Smooth muscle cell of the brain vasculature (primary cell): ENCODE measurements around the gene GXYLT1.
A peak's percentile ranks its signal among the peaks of the same experiment; 100 is the strongest.
"Not testable (repeated sequence)": the region's sequence is repeated elsewhere in the genome, so short reads cannot be mapped to it uniquely, and the experiment has no call there.

Experiments used
- DNase-seq: peaks from one replicate; pipeline ENCODE4 v3.0.0-alpha.2; 2012; ENCODE audit warnings: low read depth, low spot score

The GXYLT1 gene

DNA sequence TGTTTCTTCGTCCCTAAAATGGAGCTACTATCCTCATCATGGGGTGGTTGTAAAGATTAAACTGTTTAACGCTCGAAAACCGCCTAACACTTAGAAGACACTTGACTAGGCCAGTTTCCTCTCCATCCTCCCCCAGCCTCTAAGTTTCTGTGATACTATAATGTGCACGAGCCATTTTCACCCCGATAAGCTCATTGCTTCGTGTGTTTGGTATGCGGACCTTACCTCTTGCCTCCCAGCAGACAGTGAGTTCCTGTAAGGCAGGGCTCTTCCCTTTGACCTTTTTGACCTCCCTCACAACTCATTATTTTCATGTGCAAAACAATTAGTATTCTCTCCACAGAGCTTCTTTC is 499 bp upstream of the GXYLT1 start:
- no peak for DNase-seq

DNA sequence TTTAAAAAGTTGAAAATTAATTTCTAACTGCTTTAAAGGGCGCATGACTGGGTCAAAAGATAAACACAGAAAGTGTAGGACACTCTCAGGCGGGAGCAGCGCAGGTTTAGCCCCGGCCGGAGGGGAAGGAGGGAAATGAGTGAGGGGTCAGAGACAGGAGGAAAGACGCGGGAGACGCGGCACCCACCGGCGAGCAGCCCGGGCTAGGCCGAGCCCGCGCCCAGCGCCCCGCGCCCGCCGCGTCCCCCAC is 591 bp downstream of the GXYLT1 start:
- no peak for DNase-seq

DNA sequence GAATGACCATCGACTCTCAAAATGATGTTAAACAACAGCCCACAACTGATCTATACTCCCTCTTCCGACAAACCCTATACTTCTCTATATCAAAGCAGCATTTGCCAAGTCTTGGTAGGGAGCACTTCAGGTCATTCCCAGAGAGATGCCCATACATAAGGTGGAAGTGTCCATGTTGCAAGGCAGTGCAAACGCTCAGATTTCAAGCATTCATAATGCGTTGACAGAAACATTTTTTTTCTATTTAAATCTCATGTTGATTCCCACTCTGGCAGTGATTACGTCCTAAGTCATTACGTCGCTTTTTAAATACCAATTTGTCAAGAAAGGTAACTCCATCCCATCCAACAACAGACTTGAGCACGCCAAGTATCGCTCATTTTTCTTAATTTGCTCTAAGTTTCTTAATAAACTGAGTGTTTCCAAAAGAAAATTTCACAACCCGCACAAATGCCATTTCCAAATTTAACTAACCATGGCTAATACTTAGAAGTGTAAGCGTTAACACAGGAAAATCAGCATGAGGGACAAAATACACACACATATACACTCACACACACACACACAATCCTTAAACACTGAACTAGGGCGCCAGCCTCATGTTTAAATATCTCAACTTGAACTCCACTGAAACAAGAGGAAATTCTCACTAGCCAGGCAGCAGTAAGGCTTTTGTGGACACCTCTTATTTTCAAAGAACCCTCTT is 1.1 kb downstream of the GXYLT1 start:
- DNase-seq, result no peak

DNA sequence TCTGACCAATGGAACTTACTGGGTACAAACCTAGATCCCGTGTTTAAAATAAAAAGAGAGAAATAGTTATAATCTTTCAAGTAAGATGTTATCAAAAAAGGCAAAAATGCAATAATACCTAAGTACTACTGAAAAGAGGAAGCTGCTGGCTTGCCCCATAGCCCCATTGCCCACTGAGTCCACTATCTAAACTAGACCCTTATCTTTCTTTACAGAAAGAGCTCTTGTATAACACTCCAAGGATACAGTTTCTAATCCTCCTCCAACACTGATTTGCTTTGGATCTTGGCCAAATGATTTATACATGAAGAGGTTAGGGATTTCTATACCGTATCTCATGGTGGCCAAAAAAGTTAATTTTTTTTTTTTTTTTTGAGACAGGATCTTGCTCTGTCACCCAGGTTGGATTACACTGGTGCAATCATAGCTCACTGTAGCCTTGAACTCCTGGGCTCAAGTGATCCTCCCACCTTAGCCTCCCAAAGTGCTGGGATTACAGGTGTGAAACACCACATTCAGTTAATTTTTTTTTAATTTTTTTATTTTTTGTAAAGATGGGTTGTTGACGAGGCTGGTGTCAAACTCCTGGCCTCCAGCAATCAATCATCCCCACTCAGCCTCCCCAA is 2.6 kb downstream of the GXYLT1 start:
- no peak for DNase-seq

DNA sequence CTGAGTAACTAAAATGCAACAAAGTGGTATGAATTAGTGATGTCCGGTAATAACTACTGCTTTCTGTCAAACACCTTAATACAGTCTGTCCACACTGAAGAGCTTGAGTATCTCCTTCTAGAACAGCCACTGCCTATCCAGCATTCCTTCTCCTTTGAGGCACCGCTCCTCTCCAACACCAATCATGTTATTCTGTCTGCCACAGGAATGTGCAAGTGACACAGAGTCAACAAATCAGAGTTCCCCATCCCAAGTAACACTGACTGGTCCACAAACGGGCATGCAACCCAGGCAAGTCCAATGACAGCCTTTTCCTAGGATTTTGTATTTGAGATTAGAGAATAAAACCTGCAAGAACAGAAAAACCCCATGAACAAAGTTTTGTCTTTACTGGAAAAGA is 3.8 kb downstream of the GXYLT1 start:
- DNase-seq, result no peak

DNA sequence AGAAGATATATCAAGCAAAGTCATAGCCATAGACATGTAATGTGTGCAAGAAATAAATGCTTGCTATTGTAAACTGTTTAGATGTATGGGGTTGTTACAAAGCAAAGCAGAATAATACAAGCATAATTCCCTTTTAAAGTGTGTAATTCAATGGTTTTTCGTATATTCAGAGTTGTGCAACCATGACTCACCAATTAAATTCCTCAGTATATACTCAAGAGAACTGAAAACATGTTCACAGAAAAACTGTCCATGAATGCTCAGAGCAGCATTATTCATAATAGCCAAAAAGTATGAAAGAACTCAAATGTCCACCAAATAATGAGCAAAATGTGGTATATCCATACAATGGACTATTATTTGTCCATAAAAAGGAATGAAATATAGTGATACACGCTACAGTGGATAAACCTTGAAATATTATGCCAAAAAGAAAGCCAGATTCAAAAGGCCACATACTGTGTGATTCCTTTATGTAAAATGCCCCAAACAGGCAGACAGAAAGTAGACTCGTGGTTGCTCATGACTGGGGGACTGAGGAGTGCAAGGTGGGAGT is 9.3 kb downstream of the GXYLT1 start:
- DNase-seq, result no peak

DNA sequence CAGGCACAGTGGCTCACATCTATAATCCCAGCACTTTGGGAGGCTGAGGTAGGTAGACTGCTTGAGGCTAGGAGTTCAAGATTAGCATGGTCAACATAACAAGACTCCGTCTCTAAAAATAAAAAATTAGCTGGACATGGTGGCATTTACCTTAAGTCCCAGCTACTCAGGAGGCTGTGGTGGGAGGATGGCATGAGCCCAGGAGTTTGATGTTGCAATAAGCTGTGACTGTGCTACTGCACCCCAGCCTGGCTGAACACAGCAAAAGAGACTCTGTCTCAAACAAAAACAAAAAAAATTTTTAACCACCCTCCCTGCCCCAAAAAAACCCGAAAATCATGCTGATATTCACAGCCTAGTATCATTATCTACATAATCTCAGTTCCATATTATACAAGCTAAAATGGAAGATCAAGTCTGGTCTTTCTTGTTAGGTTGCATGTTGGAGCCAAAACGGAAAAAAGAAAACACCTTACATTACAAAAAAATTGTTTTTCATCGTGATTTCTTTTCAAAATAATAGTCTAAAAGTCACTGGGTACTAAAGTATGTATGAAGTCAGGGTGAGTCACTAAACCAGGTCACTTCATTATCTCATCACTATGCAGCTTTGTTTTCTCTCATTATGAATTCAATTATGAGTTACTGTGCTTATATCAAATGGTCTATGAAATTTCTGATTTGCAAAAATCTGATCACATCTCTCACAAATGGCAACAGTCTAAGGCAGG is 13.8 kb downstream of the GXYLT1 start:
- DNase-seq, result no peak

DNA sequence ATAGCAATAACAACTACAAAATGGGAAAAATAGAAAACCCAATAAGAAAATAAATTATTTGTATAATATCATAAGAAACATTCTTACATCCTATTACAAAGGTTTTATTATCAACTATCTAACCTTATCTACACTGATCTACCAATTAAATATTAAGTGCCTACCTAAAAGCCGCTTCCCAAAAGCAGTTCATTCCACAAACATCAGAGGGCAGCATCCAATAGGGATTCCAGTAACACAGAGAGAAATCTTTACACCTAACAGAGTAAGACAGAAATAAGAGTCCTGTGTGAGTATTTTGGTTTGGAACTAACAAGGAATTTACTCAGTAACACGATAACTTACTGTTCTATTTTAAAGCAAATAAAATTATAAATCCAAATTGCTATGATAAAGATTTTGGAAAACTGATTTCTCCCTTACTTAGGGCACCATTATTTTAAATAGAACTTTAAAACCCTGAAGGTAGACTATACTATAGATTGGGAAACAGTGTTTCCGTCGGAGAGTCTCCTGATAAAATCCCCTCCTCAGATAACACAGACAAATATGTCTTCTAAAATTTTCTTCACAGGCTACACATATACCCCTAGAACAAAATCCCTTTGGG is 15.0 kb downstream of the GXYLT1 start:
- DNase-seq, result peak; percentile 55

DNA sequence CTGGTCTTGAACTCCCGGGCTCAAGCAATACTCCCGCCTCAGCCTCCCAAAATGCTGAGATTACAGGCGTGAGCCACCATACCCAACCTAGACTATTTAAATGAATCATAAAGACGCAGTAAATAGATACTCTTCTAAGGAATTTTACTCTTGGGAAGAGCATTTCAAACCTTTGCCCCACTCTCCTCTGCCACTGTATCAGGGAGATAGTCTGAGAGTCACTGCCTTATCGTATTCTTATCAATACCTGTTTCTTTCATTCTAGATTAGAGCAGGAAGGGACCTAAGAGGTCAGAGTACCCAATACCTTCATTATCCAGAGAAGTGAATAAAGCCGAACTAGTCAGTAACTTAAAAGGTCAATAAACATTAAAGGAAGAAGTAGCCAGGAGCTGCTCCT is 15.8 kb downstream of the GXYLT1 start:
- no peak for DNase-seq

DNA sequence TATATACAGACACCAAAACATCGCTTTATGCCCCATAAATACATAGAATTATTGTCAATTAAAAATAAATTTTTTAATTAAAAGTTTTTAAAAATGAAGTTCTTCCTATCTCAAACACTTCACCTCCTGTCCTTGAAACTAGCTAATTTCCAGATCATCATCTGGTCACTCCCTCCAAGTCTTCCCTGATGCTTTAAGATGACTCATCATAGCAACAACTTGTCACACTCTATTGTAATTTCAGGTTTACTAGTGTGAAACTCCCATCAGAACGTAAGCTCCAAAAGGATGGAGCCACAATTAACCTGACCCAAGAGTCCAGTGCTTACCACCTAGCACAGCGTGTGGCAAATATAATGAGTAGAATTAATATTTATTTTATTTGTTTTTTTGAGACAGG is 16.3 kb downstream of the GXYLT1 start:
- no peak for DNase-seq

DNA sequence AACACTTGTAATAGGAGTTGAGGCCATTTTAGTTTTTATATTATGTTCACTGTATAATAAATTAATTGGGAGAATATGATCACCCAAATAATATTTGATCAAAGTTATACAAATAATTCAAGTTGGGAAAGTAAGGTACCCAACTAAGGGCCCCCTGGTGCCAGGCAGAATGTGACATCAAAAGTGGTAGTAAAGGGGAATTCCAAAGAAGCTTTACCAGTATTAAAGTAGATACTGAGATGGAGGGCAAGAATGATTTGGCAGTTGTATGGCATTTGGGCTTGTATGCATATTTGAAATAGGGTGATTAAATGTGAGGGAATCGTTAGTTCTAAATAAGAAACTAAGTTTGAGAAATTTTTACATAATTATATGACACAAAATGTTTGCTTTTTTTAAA is 17.7 kb downstream of the GXYLT1 start:
- no peak for DNase-seq

DNA sequence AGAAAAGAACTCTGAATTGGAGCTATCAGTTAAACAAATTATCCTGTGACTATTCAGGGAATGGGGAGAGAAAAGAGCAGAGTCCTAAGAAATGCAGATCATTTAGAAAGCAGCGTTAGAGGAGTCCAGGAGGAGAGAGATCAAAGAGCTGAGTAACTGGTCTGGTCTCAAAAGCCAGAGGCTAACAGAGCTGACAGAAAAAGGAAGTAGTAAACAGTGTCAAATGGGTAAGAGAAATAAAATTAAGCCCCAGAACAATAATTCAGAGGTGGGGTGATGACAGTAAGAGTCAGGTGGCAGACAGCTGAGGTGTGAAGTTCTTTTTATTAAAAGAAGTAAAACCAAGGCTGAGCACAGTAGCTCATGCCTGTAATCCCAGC is 19.3 kb downstream of the GXYLT1 start:
- DNase-seq, result no peak

DNA sequence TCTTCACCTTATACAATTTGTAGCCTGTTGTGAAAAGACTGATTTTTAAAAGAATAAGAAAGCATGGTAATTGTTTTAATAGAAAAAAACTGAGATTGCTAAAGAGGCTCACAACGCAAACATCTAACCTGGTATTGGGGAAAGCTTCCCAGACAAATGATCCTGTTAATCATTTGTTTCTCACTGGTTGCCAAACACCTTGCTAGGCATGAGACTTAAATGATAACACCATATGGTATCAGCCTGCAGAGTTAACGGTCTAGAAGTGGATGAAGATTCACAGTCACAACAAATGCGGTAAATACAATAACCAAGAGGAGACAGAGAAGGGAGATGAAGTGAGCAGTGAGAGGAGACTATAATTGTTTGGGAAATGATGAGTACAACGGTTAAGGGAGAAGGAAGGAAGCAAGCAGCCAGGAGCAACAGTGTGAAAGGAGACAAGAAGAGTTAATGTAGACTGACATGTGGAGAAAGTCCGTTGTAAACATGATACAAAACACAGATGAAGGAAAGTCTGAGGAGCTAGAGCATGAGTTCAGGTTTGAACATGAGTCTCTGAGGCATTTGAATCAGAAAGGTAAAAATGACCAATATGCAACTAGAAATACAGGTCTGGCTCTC is 19.8 kb downstream of the GXYLT1 start:
- DNase-seq, result no peak

DNA sequence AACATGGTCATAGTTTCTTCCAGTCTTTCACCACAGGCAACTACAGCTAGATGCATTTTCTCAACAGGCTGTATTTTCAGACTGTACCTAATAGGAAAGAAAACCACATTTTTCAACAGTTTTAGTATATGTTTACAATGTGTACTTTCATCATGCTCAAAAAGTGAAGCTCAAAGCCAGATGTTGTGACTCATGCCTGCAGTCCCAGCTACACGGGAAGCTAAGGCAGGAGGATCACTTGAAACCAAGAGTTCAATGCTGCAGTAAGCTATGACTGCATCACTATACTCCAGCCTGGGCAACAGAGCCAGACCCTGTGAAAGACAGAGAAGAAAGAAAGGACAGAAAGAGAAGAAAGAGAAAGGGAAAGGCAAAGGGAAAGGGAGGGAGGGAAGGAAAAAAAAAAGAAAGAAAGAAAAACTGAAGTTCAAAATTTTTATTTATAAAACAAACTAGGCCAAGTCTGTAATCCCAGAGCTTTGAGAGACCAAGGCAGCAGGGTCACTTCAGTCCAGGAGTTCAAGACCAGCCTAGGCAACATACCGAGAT is 25.5 kb downstream of the GXYLT1 start:
- no peak for DNase-seq

DNA sequence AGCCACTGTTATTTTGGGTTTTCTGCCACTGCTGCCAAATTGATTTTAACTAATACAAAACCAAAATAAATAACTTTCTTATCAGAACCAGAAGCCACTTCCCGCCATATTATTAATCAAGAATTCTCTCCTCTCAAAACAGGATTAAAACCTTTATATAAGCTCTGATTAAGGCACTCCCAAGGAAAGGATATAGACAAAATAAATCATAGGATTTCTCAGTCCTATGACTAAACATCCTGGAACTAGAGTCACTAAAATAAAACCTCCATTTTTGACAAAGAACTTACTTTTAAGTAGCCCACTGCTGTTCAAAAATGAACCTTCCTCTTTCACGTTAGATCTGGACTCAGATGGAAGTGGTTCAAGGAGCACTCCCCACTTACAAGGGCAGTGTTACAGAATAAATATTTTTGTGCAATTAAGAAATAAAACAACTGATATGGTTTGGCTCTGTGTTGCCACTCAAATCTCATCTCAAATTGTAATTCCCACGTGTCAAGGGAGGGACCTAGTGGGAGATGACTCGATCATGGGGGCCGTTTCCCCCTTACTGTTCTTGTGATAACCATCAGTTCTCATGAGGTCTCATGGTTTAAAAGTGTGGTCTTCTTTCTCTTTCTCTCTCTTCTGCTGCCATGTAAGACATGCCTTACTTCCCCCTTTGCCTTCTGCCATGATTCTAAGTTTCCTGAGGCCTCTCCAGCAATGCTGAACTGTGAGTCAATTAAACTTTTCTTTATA is 26.4 kb downstream of the GXYLT1 start:
- DNase-seq, result no peak

DNA sequence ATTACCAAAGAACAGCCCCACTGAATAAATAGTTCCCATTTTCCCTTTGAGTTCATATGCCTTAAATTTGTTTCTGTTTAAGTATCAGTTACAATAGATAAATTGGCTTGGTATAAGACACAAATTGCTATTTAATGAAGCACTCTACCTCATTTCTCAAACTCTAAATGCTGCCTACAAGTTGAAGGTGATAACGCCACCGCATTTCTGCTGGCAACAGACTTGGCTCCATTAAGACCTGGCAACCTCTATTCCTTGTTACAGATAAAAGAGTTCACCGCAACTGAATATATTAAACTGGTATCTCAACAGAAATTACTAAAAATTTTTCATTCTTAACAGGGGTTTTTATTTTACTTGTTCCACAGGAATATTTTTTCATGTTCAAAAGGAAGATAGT is 35.6 kb downstream of the GXYLT1 start:
- no peak for DNase-seq

DNA sequence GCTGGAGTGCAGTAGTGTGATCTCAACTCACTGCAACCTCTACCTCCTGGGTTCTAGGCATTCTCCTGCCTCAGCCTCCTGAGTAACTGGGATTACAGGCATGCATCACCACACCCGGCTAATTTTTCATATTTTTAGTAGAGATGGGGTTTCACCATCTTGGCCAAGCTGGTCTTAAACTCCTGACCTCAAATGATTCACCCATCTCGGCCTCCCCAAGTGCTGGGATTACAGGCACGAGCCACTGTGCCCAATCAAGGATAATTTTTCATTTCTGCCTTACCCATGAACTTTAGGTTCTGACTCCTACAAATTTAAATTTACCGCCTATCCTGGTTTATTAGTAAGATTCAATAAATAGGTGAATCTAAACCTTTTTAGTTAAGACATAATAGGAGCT is 37.9 kb downstream of the GXYLT1 start:
- not testable (repeated sequence) for DNase-seq

DNA sequence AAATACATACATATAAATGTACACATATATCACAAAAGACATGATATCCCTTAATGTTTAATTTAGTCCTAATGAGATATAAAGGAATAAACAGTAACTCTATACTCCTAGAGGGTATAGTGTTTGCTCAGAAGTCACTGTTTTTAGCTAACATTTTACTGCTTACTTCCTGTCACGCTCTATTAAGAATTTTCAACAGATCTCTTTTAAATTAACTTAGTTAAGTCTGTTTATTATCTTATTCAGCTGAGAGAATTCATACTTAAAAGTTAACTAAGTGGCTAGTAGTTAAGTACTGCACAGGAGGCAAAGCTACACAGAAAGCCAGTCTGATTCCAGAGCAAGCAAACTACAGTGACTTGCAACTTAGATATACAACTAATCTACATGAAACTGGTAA is 39.9 kb downstream of the GXYLT1 start:
- DNase-seq, result no peak

DNA sequence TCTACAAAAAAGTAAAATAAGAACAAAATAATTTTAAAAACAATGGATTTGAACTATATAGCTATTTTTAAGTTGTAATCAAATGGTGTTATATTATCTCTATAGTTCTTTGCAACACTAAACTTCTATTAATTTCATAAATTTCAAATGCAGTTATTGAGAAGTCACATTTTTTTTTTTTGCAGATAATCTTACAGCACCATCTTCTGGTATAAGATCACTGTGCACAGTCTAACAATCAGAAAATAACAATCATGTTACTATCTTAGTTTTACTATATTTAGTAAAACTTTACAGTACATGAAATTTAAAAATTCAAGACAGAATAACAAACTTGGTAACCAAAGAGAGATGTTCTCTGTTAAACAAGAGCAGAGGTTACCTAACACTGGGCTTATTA is 40.6 kb downstream of the GXYLT1 start:
- no peak for DNase-seq

DNA sequence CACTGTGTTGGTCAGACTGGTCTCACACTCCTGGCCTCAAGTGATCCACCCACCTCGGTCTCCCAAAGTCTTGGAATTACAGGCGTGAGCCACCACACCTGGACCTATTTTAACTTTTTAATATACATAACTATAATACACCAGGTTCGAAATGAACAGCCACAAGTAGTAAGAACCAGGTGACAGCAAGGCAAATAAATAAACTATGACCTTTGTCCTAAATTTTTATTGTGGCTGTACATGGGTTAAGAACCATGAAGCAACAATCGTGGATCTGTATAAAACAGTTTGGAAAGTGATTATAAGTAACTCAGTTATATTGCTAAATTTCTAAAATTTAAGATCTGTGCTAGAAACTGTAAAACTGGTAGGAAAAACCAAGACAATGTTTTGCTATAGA is 41.5 kb downstream of the GXYLT1 start:
- DNase-seq, result no peak

DNA sequence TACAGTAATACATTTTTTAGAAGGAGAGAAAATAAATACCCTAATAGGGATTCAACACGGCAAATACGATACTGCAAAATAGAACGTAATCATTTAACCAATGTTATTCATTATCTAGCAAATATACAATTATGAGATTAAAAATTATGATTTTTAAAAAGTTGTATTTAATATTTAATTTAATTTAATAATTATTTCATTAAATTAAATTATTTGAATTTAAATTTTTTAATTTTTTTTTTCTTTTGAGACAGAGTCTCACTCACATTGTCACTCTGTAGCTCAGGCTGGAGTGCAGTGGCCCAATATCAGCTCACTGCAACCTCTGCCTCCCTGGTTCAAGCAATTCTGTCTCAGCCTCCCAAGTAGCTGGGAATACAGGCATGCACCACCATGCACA is 42.0 kb downstream of the GXYLT1 start:
- no peak for DNase-seq
